ENCODE data around the gene NBPF8.
"Not testable (repeated sequence)": the region's sequence is repeated elsewhere in the genome, so short reads cannot be mapped to it uniquely, and the experiment has no call there.

Gene NBPF8, protein sequence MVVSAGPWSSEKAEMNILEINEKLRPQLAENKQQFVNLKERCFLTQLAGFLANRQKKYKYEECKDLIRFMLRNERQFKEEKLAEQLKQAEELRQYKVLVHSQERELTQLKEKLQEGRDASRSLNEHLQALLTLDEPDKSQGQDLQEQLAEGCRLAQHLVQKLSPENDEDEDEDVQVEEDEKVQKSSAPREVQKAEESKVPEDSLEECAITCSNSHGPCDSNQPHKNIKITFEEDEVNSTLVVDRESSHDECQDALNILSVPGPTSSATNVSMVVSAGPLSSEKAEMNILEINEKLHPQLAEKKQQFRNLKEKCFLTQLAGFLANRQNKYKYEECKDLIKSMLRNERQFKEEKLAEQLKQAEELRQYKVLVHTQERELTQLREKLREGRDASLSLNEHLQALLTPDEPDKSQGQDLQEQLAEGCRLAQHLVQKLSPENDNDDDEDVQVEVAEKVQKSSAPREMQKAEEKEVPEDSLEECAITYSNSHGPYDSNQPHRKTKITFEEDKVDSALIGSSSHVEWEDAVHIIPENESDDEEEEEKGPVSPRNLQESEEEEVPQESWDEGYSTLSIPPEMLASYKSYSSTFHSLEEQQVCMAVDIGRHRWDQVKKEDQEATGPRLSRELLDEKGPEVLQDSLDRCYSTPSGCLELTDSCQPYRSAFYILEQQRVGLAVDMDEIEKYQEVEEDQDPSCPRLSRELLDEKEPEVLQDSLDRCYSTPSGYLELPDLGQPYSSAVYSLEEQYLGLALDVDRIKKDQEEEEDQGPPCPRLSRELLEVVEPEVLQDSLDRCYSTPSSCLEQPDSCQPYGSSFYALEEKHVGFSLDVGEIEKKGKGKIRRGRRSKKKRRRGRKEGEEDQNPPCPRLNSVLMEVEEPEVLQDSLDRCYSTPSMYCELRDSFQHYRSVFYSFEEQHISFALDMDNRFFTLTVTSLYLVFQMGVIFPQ

DNA sequence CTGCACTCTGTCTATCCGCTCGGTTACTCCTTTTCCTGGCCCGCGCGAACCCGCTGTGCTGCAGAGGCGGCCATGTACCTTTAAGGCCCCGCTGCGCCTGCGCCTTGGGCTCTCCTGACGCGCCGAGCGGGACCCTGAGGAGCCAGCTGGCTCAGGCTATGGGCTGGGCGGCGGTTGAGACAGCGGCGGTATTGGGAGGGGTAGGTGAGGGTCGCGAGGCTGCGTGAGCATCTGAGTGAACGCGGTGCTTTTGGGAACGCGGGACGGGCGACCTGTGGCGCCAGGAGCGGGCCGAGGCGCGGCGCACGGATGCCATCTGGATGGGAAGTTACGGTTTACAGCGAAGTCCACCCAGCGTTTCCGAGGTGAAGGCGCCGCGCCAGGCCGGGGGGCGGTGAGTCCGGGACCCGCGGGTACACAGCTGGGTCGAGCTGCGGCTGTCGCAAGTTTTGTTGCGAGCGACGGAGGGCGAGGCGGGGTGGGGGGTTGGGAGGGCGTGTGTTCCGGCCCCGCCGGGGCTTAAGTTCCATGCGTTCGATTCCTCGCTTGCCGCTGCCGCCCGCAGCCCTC lies at the start of gene NBPF8:
TSS of gene NBPF8 (plus strand) at position 125 of the 570 bp plus-strand sequence. CDS start 21,488 bp downstream, outside the sequence.
- DNase-seq (ENCODE audit: low read depth), result peak; percentile 58

DNA sequence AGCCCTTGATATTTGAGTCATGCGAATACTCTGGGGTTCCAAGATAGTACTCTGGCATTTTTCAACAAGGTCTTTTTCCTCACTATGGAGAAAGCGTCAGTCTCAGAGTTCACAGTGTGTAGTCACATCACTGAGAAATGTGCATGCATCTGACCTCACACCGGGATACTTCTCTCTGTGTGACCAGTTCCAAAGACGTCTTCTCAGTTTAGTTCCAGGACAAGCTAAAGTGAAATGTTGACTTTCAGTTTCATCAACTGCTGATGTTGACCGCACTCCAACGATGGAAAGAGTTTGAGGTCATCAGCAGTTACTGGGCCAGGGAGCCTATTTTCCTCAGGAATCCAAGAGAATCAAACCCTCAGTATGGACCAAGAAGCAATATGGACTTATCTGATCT lies 47.1 kb upstream of the NBPF8 start:
- DNase-seq (ENCODE audit: low read depth), result not testable (repeated sequence)

DNA sequence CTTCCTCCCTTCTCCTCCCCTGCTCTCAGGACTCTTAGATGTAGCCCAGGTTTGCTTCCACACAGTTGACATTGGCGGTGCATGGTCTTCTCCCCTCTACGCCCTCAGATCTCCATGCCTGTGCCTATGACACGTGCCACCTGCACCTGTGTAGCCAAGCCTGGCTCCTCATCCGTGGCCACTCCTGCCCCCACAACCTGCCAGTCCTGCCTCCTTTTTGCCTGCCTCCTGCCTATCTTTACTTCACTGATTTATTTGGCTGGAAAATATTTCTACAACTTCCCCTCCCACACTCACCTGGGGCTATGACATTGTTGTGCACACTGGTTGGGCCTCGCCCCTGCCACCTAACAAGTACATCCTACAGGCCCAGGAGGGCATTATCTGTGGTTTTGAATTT lies 28.2 kb upstream of the NBPF8 start:
- not testable (repeated sequence) for DNase-seq (ENCODE audit: low read depth)

DNA sequence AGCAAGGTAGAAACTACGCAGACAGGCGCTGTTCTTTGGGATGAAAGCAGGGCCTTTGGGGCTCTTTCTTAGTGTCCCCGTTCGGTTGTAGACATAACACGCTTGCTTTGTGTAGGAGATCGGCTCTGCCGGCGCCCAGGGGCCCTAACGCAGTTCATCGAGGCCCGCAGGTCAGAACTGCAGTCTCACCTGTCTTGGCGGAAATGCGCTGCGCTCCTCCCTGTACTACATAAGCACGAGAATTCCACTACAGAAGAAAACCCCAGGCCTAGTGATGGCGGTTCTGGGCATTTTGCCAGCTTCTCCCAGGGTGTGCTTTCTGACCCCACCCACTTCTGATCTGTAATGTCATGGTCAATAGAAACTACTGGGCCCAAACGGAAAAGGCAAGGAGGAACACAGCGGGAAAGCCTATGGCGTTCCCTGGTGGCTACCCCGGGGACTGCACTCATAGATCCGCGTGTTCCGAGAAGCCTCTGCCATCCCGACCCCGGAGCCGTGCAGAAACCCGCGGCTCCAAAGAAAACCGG lies 26.2 kb upstream of the NBPF8 start:
- DNase-seq (ENCODE audit: low read depth), result not testable (repeated sequence)

DNA sequence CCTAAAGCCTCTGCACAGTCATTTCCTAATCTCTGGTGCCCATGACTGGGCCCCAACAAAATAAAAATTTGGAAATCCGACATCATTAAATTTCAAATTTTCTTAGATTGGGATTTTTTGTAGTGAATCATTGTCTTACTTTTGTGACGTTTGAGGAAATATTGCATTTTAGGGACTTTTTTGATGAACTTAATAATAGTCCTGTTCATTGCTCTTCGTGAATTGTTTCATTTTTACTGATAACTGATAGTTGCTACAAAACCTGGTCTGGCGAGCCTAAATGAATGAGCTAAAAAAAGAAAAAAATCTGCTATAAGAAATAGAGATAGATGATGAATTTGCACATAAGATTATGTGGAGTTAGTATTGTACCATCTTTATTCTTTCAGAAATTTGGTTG lies 23.5 kb upstream of the NBPF8 start:
- DNase-seq (ENCODE audit: low read depth), result not testable (repeated sequence)

DNA sequence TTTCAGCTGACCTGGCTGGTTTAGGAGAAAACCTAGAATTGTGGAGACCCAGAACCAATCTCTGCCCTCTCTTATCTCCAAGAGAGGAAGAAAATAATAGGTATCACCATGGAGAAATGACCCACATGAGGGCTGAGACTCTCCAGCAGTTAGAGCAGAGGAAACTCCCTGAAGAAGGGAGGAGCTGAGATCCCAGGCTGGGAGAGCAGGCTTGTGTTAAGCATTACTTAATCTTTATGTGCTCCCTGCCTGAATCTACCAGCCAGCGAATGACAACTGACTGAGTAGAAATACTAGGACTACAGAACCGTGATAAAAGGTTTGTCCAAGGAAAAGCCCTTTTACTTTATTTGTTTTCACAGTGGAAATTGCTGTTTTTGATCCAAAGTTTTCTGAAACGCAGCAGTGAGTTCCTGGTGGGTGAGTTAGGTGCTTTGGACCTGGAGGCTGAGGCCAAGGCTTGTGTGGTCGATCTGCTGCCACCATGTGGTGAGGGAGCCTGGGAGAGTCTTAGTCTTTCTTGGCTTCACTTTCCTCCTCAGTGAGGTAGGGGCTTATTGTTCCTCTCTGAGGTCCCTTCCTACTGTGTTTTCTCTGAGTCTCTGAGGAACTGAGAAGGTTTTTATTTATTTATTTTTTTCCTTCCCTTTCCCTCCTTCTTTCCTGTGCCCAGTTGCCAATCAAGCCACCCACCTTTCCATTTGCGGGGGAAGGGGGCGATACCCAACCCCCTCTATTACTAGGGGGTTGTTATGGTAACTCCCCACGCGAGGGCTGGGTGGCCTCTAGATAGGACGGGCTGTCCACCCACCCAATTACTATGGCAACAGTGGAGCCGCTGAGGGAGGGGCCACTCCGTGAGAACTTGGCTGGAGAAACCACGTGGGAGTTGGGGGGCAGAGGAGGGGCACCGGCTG lies 21.3 kb upstream of the NBPF8 start:
- not testable (repeated sequence) for DNase-seq (ENCODE audit: low read depth)

DNA sequence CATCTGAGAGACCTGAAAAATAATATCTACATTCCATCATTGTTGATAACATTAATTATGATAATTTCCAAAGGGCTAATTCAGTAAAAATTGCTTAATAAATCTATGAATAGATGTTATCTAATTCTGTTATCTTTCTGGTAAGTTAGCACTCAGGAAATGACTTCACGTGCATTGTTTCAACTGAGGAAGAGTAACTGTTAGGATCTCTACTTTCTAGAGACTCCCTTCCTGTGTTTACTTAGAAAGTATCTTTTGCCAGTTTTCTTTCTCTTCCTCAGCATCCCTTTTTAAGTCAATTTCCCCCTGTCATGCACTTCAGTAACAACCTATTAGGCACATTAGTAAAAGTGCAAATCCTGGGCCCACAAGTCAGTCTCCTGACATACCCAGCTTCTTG lies 9.5 kb upstream of the NBPF8 start:
- not testable (repeated sequence) for DNase-seq (ENCODE audit: low read depth)

DNA sequence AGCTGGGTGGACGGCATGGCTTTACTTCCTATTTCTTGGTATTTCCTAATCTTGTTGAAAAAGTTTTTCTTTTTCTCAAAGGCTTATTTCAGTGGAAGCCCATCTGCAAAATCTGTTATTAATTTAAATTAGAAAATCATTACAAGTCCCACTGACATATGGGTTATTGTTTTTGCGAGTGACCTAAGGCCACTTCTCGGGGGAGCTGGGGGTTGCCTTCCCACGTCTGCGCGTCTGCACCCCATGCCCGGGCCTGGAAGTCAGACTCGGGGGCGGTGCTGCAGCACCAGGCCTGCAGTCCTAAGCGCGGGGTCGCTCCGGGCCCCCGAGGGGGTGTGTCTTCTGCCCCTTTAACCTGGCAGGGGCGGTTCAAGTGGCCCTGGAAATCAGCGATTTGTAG lies 384 bp upstream of the NBPF8 start:
- not testable (repeated sequence) for DNase-seq (ENCODE audit: low read depth)

DNA sequence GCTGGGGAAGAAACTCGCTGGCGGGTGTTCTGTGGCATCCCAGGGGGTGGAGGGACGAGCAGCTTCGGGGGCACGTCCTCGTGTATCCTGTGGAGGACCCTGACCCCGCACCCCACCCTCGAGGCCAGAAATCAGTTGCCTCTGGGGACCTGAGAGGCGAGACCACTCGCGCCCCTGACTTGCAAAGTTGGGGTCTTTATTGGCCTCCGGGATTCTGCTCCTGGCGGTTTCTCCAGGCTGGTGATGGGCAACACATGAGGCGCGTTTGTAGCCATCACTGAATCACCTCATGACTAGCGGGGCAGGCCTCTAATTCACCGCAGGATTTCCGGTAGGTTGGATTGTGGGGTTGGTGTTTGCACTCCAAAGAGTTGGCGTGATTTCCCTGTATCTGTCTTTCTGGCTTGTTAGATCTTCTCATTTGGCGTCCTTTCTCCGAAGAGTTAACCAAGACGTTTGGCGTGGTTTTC lies 692 bp downstream of the NBPF8 start:
- DNase-seq (ENCODE audit: low read depth), result peak; percentile 1

DNA sequence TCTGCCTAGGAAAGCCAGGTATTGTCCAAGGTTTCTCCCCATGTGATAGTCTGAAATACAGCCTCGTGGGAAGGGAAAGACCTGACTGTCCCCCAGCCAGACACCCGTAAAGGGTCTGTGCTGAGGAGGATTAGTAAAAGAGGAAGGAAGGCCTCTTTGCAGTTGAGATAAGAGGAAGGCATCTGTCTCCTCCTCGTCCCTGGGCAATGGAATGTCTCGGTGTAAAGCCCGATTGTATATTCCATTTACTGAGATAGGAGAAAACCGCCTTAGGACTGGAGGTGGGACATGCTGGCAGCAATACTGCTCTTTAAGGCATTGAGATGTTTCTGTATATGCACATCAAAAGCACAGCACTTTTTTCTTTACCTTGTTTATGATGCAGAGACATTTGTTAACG lies 10.2 kb downstream of the NBPF8 start:
- not testable (repeated sequence) for DNase-seq (ENCODE audit: low read depth)

DNA sequence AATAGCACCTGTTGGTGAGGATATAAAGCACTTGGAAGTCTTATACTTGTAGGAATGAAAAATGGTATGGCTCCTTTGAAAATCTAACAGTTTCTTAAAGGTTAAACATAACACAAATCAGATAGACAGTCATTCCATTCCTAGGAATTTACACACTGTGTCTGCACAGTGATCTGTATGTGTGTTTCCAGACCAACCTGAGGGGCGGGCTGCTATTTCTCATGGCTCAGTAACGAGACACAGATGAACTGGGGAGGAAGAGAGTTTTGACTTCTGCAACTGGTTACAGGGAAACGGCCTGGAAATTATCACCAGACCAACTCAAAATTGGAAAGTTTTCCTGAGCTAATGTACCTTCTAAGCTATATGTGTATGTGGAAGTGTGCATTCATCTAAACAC lies 16.8 kb downstream of the NBPF8 start:
- not testable (repeated sequence) for DNase-seq (ENCODE audit: low read depth)

DNA sequence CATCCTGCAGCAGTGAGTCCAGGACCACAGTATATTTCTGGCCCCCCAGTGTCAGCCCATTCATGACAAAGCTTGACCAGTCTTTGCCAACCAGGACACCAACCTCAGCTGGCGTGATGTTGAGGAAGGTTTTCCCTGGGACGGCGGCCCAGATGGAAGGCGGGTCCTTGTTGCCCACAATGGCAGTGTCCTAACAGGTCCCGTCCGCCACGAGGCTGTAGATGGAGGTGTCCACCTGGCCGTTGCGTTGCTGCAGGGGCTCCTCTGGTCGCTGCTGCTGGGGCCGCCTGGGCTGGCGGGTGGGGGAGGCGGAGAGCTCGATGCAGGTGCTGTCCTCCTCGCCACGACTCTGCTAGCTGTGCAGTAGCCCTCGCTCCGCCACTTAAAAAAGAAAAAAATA lies 19.0 kb downstream of the NBPF8 start:
- DNase-seq (ENCODE audit: low read depth), result not testable (repeated sequence)

DNA sequence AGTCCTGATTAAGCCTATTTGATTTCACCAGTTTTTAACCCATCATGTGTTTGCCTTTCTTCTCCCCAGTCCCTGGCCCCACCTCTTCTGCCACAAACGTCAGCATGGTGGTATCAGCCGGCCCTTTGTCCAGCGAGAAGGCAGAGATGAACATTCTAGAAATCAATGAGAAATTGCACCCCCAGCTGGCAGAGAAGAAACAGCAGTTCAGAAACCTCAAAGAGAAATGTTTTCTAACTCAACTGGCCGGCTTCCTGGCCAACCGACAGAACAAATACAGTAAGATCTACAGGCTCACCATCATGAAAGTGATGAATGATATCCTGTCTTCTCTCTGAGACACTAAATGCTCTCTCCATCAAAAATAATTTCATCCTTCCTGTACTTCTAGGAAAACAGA lies 34.3 kb downstream of the NBPF8 start:
- not testable (repeated sequence) for DNase-seq (ENCODE audit: low read depth)

Measured in activated T-helper 9 cell treated with anti-CD3 and anti-CD28 coated beads, Interleukin-2, amount 50 U/mL, for 16 hours (primary cell).